Measurements from ENCODE around the gene MSX1. TPM values are rescaled to one million over a fixed set of nuclear protein-coding genes. Genes with fewer than 3 reads are reported as not detected.

MSX1 gene
- total RNA-seq, 1 donor from 2014 or later: 2.5 TPM

DNA sequence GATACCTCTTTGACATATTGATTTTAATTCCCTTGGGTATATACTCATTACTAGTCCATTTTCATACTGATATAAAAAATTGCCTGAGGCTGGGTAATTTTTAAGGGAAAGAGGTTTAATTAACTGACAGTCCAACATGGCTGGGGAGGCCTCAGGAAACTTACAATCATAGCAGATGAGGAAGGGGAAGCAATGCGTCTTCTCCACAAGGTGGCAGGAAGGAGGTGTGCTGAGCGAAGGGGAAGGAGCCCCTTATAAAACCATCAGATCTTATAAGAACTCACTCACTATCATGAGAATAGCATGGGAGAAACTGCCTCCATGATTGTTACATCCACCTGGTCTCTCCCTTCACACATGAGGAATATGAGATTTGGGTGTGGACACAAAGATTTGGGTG is 42.4 kb downstream of the MSX1 start:
- DNase-seq: no peak
- Histone ChIP-seq H3K9me3 (no peaks in the 10 kb centered on the region), H3K27me3 (no peaks in the 10 kb centered on the region), H3K4me3 (no peak overlapping the region), H3K36me3 (no peaks in the 10 kb centered on the region), H3K4me1 (no peaks in the 10 kb centered on the region), H3K27ac (no peak overlapping the region)
- ATAC-seq: no peak
- intact Hi-C loops (cut with DNase I): no loop called here
- TF ChIP-seq, protein P1, sequence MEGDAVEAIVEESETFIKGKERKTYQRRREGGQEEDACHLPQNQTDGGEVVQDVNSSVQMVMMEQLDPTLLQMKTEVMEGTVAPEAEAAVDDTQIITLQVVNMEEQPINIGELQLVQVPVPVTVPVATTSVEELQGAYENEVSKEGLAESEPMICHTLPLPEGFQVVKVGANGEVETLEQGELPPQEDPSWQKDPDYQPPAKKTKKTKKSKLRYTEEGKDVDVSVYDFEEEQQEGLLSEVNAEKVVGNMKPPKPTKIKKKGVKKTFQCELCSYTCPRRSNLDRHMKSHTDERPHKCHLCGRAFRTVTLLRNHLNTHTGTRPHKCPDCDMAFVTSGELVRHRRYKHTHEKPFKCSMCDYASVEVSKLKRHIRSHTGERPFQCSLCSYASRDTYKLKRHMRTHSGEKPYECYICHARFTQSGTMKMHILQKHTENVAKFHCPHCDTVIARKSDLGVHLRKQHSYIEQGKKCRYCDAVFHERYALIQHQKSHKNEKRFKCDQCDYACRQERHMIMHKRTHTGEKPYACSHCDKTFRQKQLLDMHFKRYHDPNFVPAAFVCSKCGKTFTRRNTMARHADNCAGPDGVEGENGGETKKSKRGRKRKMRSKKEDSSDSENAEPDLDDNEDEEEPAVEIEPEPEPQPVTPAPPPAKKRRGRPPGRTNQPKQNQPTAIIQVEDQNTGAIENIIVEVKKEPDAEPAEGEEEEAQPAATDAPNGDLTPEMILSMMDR (IDR thresholded peaks at IDR 0.05): no peak

DNA sequence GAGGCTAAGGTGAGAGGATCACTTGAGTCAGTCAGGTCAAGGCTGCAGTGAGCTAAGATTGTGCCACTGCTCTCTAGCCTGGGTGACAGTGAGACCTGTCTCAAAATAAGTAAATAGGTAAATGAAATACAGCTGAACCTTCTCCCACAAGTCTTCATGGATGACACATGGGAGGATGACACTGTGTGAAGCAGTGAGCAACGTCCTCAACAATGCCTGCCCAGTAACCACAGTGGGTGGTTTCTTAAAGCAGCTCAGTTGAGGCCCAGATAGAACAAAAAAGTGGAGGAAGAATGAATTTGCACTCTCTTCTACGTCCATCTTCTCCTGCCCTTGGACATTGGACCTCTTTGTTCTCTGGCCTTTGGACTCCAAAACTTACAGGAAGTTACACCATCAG is 52.7 kb downstream of the MSX1 start:
- H3K27ac ChIP-seq: no peak overlapping the region
- ATAC-seq: no peak
- intact Hi-C loops (cut with DNase I): no loop called here
- H3K4me3 ChIP-seq: no peak overlapping the region
- no peaks in the 10 kb centered on the region for H3K36me3 ChIP-seq
- TF ChIP-seq, protein P1 (IDR thresholded peaks at IDR 0.05): no peak
- H3K4me1 ChIP-seq: no peaks in the 10 kb centered on the region
- DNase-seq: no peak
- H3K27me3 ChIP-seq: no peaks in the 10 kb centered on the region
- H3K9me3 ChIP-seq: no peaks in the 10 kb centered on the region

DNA sequence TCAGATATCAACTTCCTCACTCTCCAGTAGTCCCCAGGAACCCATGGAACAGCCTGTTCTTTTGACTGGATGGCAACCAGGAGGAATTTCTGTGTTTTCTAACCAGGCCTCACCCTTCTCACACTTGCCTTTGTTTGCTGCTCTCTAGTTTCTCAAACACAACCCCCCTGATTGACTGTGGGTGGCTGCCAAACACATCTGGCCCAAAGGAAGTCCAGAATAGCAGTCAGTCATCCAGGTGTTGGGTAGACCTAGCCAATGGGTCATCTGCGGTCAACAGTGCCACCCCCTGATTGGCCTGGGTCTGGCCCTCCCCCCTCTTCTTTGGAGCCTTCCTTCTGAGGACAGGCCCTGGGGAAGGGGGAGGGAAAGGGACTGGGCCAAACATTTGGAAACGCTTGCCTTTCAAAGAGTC is 53.7 kb downstream of the MSX1 start:
- DNase-seq: no peak
- no peaks in the 10 kb centered on the region for H3K4me1 ChIP-seq
- TF ChIP-seq, protein P1 (IDR thresholded peaks at IDR 0.05): no peak

More for the DNA sequence above, 53.7 kb downstream of the MSX1 start:
- Histone ChIP-seq H3K4me3 (no peak overlapping the region), H3K27me3 (no peaks in the 10 kb centered on the region), H3K9me3 (no peaks in the 10 kb centered on the region), H3K36me3 (no peaks in the 10 kb centered on the region), H3K27ac (no peak overlapping the region)
- intact Hi-C loops (cut with DNase I): no loop called here
- no peak for ATAC-seq

Other genes starting within 250 kb of the MSX1 start
- 11.5 TPM for gene CYTL1, start 159.8 kb downstream of the MSX1 start, total RNA-seq
- 2.8 TPM for gene STK32B, start 191.8 kb downstream of the MSX1 start, total RNA-seq

All from upper lobe of right lung (tissue), 1 donor.